Heart left ventricle (tissue), 13 donors: Measurements from ENCODE around the gene ELFN1.

Experiments used
- CTCF ChIP-seq, 12 donors: fragments of 200-600 bp; sonication (generic) in 4 of 12; IDR thresholded peaks; one replicate each; pipeline versions ENCODE4 v1.5.0 to v1.8.0; 2018 to 2022; ENCODE audit warnings: antibody characterized with exemption in 12 of 12, mild to moderate bottlenecking in 5 of 12
- POLR2A ChIP-seq, 2 donors: fragments of 450-650 bp; IDR thresholded peaks; one replicate each; pipeline ENCODE4 v1.6.1; 2017; ENCODE audit warnings: antibody characterized with exemption in 2 of 2, mild to moderate bottlenecking in 2 of 2, moderate library complexity in 2 of 2
- donor health status: ischemic (EF 13 %, LVEDD 7.1; RV severe dilation, severe dysfunction).
- donor health status: DM: no; HTN: yes; CAD: no.
- donor health status: DM: no; HTN: no; CAD: no.
- donor health status: ischemic (EF 25% LVEDD 6.9; RV normal size, moderate dysfunction).
- donor health status: ischemic (EF 25% LVEDD 5.7; RV mildly dilated, moderate dysfunction).
- donor health status: ischemic (EF 35%, LVEDD 5.7; RV mildly dilated, moderate dysfunction).
- donor health status: nonischemic (EF 11% LVEDD 7.7; RV severe dilation, severe dysfunction).
- donor health status: DM: yes; HTN: yes; CAD: no.
- donor health status: PGD.
- donor health status: ischemic (EF 29% LVEDD 5.4; RV normal size, mild dysfunction).
- donor health status: nonischemic (EF 23%, LVEDD 6.1; RV moderate dilation, normal function).

GRCh38 chr7:1703441-1703840 lies 33.4 kb downstream of the ELFN1 start:
- TF ChIP-seq CTCF (IDR thresholded peaks at IDR 0.05) (no peak), POLR2A (IDR thresholded peaks at IDR 0.05) (no peak)
